GM12801 (cell line): ENCODE data around the gene ERC2.

Source experiments
- CTCF ChIP-seq: IDR thresholded peaks from one replicate; pipeline ENCODE4 v1.5.1; 2011; ENCODE audit warnings: control low read depth; ENCODE audit not compliant: insufficient read length; ENCODE audit errors: extremely low read depth

ERC2 gene

GRCh38 chr3:55724407-55724784 is 743.9 kb downstream of the ERC2 start:
- no peak for TF ChIP-seq CTCF

GRCh38 chr3:55723653-55724406 is 744.4 kb downstream of the ERC2 start:
- no peak for TF ChIP-seq CTCF

GRCh38 chr3:55721716-55722484 is 746.4 kb downstream of the ERC2 start:
- TF ChIP-seq CTCF: no peak

GRCh38 chr3:55720614-55721013 is 747.7 kb downstream of the ERC2 start:
- TF ChIP-seq CTCF: no peak

- no peak for TF ChIP-seq CTCF
Observed at GRCh38 chr3:55719508-55719907, 748.8 kb downstream of the ERC2 start.

GRCh38 chr3:55719006-55719405 is 749.3 kb downstream of the ERC2 start:
- no peak for TF ChIP-seq CTCF

GRCh38 chr3:55718521-55718921 is 749.7 kb downstream of the ERC2 start:
- TF ChIP-seq CTCF: no peak
